Measurements from ENCODE around the gene RBM47. TPM values are rescaled to one million over a fixed set of nuclear protein-coding genes. Genes with fewer than 3 reads are reported as not detected.
A peak's percentile ranks its signal among the peaks of the same experiment; 100 is the strongest.
"Not testable (repeated sequence)": the region's sequence is repeated elsewhere in the genome, so short reads cannot be mapped to it uniquely, and the experiment has no call there.

Gene RBM47
- total RNA-seq, 2 experiments from 2014 or later: 0.27 to 0.92 TPM

DNA sequence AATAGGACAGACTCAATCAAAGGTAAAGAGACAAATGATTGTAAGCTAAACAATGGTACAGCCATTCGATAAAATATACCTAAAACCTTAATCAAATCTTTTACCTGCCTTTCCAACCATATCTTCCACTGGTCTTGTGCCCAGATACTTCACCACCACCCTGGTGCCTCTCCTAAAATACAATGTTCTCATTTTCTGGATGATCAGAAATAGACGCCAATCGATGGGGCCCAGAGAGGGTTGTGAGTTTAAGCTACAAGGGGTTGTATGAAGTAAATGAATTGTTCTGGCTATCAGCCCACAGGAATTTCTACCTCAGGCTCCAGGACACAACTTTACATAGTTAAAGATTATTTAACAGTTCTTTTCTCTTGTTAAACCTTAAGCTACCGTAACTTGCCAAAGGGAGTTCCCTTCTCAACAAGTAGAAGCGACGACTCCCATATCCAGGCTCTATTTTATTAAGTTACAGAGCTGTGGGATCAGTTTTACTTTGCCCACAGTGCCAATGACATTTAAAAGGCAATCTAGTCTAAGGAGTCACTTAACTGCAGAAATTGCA lies 195.5 kb downstream of the RBM47 start:
- TF ChIP-seq, protein P1, sequence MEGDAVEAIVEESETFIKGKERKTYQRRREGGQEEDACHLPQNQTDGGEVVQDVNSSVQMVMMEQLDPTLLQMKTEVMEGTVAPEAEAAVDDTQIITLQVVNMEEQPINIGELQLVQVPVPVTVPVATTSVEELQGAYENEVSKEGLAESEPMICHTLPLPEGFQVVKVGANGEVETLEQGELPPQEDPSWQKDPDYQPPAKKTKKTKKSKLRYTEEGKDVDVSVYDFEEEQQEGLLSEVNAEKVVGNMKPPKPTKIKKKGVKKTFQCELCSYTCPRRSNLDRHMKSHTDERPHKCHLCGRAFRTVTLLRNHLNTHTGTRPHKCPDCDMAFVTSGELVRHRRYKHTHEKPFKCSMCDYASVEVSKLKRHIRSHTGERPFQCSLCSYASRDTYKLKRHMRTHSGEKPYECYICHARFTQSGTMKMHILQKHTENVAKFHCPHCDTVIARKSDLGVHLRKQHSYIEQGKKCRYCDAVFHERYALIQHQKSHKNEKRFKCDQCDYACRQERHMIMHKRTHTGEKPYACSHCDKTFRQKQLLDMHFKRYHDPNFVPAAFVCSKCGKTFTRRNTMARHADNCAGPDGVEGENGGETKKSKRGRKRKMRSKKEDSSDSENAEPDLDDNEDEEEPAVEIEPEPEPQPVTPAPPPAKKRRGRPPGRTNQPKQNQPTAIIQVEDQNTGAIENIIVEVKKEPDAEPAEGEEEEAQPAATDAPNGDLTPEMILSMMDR (IDR thresholded peaks at IDR 0.05): no peak
- Histone ChIP-seq H3K4me3 (ENCODE audit: low read length) (no peak overlapping the region), H3K4me1 (ENCODE audit: insufficient read depth, low read length) (peaks cover 18% of the 10 kb centered on the region), H3K9me3 (ENCODE audit: control insufficient read depth in 1 of 2, insufficient read depth in 1 of 2, low read length in 2 of 2) (peaks cover 0 to 15% of the 10 kb centered on the region in 2 experiments), H3K36me3 (ENCODE audit: insufficient read depth, low read length) (no peaks in the 10 kb centered on the region), H3K27me3 (ENCODE audit: control insufficient read depth in 1 of 2, insufficient read depth in 2 of 2, low read length in 2 of 2) (no peaks in the 10 kb centered on the region), H3K27ac (ENCODE audit: low read depth in 1 of 2, low read length in 2 of 2) (no peak overlapping the region)
- POLR2A ChIA-PET: no interaction called here
- Mint-ChIP-seq H3K9me3 (no peaks in the 10 kb centered on the region), H3K27me3 (no peaks in the 10 kb centered on the region), H3K36me3 (ENCODE audit: low read depth) (no peaks in the 10 kb centered on the region), H3K27ac (peak overlapping the region; percentile 84), H3K4me1 (ENCODE audit: low read depth) (peaks cover 22% of the 10 kb centered on the region), H3K4me3 (no peak overlapping the region)
- ATAC-seq (ENCODE audit: poor library complexity) (no peak), DNase-seq (no peak)
- CTCF ChIA-PET: interaction anchor here (0.7 kb wide), 1 partner anchor 317 kb away, joined by 3 read pairs; no protein-coding TSS in a partner anchor
- intact Hi-C loops (cut with DNase I, micrococcal nuclease): no loop called here

DNA sequence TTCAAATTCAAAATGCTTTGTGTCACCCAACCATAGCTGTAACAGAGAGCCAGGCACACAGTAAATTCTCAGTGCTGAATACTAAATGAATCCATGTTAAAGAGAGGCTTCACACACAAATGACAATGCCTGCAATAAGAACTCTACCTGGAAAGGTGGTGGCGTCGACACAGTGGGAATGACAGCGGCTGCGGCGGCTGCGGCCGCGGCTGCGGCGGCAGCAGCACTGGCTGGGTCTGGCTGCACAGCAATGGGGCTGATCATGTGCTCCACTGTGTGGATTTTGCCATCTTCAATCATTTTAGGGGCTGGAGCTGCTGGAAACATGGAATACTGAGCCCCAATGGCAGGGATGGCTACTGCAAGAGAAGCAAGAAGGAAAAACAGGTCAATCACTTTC lies 197.2 kb downstream of the RBM47 start:
- DNase-seq (no peak), ATAC-seq (ENCODE audit: poor library complexity) (no peak)
- peak overlapping the region; percentile 61 for H3K27ac Mint-ChIP-seq
- no peak overlapping the region for H3K4me3 Mint-ChIP-seq
- peaks cover 18% of the 10 kb centered on the region for H3K4me1 ChIP-seq (ENCODE audit: insufficient read depth, low read length)
- no peaks in the 10 kb centered on the region for H3K27me3 Mint-ChIP-seq
- H3K4me1 Mint-ChIP-seq (ENCODE audit: low read depth): peaks cover 22% of the 10 kb centered on the region
- peaks cover 0 to 2% of the 10 kb centered on the region in 2 experiments for H3K9me3 ChIP-seq (ENCODE audit: control insufficient read depth in 1 of 2, insufficient read depth in 1 of 2, low read length in 2 of 2)
- peak overlapping the region in 1 of 2 donors; percentile 57 for H3K27ac ChIP-seq (ENCODE audit: low read depth in 1 of 2, low read length in 2 of 2)
- TF ChIP-seq, protein P1 (IDR thresholded peaks at IDR 0.05): no peak
- no peak overlapping the region for H3K4me3 ChIP-seq (ENCODE audit: low read length)
- no peaks in the 10 kb centered on the region for H3K9me3 Mint-ChIP-seq
- no peaks in the 10 kb centered on the region for H3K36me3 ChIP-seq (ENCODE audit: insufficient read depth, low read length)
- no peaks in the 10 kb centered on the region for H3K36me3 Mint-ChIP-seq (ENCODE audit: low read depth)
- intact Hi-C loops (cut with DNase I, micrococcal nuclease): no loop called here
- no peaks in the 10 kb centered on the region for H3K27me3 ChIP-seq (ENCODE audit: control insufficient read depth in 1 of 2, insufficient read depth in 2 of 2, low read length in 2 of 2)
- ChIA-PET POLR2A (no interaction called here), CTCF (no interaction called here)

DNA sequence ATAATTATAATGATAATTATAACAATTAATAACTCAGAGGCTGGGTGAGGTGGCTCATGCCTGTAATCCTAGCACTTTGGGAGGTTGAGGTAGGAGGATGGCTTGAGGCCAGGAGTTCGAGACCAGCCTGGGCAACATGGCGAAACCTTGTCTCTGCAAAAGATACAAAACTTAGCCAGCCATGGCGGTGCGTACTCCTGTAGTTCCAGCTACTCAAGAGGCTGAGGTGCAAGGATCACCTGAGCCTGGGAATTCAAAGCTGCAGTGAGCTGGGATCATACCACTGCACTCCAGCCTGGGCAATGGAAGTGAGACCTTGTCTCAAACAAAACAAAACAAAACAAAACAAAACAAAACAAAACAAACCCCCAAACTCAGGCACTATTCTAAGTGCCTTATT lies 201.8 kb downstream of the RBM47 start:
- H3K27ac Mint-ChIP-seq; H3K4me1 ChIP-seq (ENCODE audit: insufficient read depth, low read length); H3K9me3 Mint-ChIP-seq; POLR2A ChIA-PET; H3K27me3 Mint-ChIP-seq; H3K4me3 Mint-ChIP-seq; ATAC-seq (ENCODE audit: poor library complexity); H3K9me3 ChIP-seq (ENCODE audit: control insufficient read depth in 1 of 2, insufficient read depth in 1 of 2, low read length in 2 of 2); H3K27ac ChIP-seq (ENCODE audit: low read depth in 1 of 2, low read length in 2 of 2); H3K4me3 ChIP-seq (ENCODE audit: low read length); H3K36me3 Mint-ChIP-seq (ENCODE audit: low read depth); DNase-seq; H3K36me3 ChIP-seq (ENCODE audit: insufficient read depth, low read length); H3K27me3 ChIP-seq (ENCODE audit: control insufficient read depth in 1 of 2, insufficient read depth in 2 of 2, low read length in 2 of 2); intact Hi-C loops (cut with DNase I, micrococcal nuclease); H3K4me1 Mint-ChIP-seq (ENCODE audit: low read depth): not testable (repeated sequence)
- CTCF ChIA-PET: interaction anchor here (0.8 kb wide), 1 partner anchor 278 kb away, joined by 3 read pairs; no protein-coding TSS in a partner anchor

DNA sequence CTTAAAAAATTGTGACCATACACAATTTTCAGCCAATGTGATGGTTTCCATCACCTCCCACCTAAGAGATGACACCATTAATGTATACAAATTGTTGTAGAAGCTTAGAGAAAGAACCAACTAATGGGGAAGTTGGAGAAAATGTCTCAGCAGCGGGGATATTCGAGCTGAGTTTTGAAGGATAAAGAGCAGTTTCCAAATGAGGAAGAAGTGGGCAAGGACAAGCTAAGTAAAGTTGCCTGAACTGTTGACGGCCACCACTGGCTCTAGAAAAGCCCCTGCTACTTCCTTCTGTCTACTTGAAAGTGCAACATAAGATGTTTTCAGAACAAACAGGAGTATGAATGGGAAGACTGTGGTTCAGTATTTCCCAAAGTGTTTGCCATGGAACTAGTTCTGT lies 202.5 kb downstream of the RBM47 start:
- H3K4me1 ChIP-seq (ENCODE audit: insufficient read depth, low read length): no peaks in the 10 kb centered on the region
- ATAC-seq (ENCODE audit: poor library complexity) (no peak), DNase-seq (no peak)
- Mint-ChIP-seq H3K36me3 (ENCODE audit: low read depth) (no peaks in the 10 kb centered on the region), H3K4me3 (no peak overlapping the region), H3K27ac (no peak overlapping the region), H3K4me1 (ENCODE audit: low read depth) (peaks cover 5% of the 10 kb centered on the region), H3K27me3 (no peaks in the 10 kb centered on the region), H3K9me3 (no peaks in the 10 kb centered on the region)
- H3K27me3 ChIP-seq (ENCODE audit: control insufficient read depth in 1 of 2, insufficient read depth in 2 of 2, low read length in 2 of 2): no peaks in the 10 kb centered on the region
- H3K27ac ChIP-seq (ENCODE audit: low read depth in 1 of 2, low read length in 2 of 2): no peak overlapping the region
- no peaks in the 10 kb centered on the region for H3K9me3 ChIP-seq (ENCODE audit: control insufficient read depth in 1 of 2, insufficient read depth in 1 of 2, low read length in 2 of 2)
- intact Hi-C loops (cut with DNase I, micrococcal nuclease): no loop called here
- CTCF ChIA-PET: interaction anchor here (0.8 kb wide), 1 partner anchor 278 kb away, joined by 3 read pairs; no protein-coding TSS in a partner anchor
- no peaks in the 10 kb centered on the region for H3K36me3 ChIP-seq (ENCODE audit: insufficient read depth, low read length)
- TF ChIP-seq, protein P1 (IDR thresholded peaks at IDR 0.05): no peak
- no peak overlapping the region for H3K4me3 ChIP-seq (ENCODE audit: low read length)
- POLR2A ChIA-PET: no interaction called here

Data from CD4-positive, alpha-beta T cell (primary cell).